ENCODE measurements around the gene ARHGEF7.

DNA sequence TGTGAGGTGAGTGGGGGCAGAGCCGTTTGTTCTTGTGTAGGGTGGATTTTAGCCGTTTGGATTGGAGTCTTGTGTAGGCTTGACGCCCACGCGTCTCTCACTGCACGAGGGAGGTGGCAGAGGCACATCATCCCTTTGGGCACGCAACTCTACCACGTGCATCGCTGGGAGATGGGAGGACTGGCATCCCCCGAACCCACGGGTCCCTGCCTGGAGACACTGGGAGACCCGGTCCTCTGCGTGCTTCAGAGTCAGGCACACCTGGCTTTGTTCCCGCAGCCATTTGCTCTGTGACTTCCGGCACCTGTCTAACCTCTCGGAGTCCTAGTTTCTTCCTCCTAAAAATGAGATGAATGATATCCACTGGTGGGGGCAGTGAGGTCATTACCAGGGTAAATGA, 6.4 kb downstream of the ARHGEF7 start:
- TF ChIP-seq, protein P1, sequence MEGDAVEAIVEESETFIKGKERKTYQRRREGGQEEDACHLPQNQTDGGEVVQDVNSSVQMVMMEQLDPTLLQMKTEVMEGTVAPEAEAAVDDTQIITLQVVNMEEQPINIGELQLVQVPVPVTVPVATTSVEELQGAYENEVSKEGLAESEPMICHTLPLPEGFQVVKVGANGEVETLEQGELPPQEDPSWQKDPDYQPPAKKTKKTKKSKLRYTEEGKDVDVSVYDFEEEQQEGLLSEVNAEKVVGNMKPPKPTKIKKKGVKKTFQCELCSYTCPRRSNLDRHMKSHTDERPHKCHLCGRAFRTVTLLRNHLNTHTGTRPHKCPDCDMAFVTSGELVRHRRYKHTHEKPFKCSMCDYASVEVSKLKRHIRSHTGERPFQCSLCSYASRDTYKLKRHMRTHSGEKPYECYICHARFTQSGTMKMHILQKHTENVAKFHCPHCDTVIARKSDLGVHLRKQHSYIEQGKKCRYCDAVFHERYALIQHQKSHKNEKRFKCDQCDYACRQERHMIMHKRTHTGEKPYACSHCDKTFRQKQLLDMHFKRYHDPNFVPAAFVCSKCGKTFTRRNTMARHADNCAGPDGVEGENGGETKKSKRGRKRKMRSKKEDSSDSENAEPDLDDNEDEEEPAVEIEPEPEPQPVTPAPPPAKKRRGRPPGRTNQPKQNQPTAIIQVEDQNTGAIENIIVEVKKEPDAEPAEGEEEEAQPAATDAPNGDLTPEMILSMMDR (conservative IDR thresholded peaks at IDR 0.05) = no peak
- no peak for TF ChIP-seq ZFX (IDR thresholded peaks at IDR 0.05)

All from C4-2B (cell line).